ENCODE data around the gene ST3GAL6.
A peak's percentile ranks its signal among the peaks of the same experiment; 100 is the strongest.

ST3GAL6 gene, protein sequence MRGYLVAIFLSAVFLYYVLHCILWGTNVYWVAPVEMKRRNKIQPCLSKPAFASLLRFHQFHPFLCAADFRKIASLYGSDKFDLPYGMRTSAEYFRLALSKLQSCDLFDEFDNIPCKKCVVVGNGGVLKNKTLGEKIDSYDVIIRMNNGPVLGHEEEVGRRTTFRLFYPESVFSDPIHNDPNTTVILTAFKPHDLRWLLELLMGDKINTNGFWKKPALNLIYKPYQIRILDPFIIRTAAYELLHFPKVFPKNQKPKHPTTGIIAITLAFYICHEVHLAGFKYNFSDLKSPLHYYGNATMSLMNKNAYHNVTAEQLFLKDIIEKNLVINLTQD

DNA sequence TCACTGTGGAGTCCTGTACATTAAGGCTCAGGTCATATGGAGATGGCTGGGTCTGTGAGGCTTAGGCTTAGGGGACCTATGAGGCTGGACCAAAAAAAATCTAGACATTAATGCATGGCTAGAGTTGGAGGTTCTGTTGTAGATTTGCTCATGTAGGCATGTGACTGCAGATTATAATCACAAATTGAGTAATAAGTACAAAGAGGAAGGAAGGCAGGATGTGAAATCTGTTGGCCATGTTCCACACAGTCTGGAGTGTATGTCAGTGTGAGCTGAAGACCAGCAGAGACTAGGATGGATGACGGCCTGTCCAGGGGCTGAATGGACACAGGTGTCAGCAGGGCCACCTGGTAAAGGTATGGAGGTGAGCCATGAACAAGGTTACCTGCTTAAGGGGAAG lies at the start of gene ST3GAL6:
ST3GAL6 (plus strand) TSS at position 265 of the 400 bp plus-strand sequence. CDS start 5,101 bp downstream, outside the sequence.
- DNase-seq, result peak; percentile 28

DNA sequence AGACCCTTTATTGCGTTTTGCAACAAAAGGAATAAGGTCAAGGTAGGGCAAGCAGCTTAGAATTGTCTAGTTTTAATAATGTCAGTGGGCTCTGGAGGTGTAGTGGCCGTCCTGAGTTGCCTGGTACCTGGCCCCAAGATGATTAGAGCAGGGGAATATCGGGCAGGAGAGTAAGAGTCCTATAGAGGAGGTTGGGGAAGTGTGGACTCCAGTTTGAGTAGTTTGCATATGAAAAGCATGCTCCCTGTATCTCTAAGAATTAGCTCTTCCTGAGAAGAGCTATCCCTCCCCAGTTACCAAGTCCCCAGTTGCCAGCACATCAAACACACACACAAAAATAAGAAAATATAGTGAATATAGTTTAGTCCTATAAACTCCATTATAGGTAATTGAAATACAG lies 49.2 kb upstream of the ST3GAL6 start:
- no peak for DNase-seq

DNA sequence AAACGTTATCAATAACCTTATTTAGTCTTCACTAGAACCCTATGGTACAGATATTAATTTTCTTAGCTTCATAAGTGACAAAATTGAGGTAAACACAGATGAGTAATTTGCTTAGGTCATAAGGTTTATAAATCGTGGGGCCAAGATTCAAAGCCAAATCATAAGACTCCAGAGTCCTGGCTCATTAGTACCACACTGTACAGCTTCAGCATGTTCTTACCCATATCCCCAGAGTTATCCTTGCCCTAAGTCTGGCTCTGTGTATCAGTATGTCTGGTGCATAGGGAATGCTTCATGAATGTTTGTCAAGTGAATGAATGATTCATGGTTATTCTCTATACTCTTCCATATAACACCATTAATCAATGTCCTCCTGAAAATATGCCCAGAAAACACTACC lies 45.6 kb upstream of the ST3GAL6 start:
- no peak for DNase-seq

DNA sequence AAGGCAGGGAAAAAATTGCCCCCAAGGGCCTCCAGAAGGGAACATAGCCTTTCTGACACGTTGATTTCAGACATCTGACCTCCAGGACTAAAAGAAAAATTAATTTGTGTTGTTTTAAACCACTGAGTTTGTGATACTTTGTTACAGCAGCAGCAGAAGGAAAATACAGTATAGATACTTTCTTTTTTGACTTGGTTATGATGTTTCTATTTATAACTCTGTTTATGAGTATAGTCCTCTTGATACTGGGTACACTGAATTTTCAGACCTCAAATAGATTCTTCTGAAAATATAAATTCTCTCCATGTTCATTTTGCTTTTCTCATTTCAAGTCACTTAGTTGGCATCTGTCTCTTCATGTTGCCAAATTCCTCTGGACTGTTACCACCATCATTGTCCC lies 44.4 kb upstream of the ST3GAL6 start:
- no peak for DNase-seq

DNA sequence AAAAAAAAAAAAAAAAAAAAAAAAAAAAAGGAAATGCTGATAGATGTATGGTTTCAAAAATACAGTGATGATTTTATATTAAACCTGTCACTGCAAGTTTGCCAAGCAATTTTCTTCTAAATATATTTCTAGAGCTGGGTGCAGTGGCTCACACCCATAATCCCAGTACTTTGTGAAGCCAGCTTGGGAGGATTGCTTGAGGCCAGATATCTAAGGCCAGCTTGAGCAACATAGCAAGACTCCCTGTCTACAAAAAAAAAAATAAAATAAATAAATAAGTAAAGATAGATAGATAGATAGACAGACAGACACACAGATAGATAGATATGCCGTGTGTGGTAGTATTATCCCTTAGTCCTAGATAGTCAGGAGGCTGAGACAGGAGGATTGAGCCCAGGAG lies 41.4 kb upstream of the ST3GAL6 start:
- DNase-seq, result no peak

DNA sequence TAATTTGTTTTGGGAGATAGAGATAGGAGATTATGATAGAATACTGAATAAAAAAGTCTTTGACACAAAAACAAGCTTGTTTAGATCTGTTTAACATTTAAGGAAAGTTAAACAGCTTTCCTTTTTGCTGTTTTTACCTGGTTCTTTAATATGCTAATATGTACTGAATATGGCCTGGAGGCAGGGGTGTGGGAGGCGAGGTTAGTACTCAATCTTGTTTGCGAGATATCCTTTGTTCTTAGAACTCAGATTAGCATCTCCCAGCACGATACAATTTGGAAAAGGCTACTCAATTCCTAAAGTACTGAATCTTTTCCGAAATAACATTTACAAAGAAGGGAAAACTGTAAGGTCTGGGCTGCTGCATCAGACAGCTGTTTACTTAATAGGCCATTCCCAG lies 40.8 kb upstream of the ST3GAL6 start:
- no peak for DNase-seq

DNA sequence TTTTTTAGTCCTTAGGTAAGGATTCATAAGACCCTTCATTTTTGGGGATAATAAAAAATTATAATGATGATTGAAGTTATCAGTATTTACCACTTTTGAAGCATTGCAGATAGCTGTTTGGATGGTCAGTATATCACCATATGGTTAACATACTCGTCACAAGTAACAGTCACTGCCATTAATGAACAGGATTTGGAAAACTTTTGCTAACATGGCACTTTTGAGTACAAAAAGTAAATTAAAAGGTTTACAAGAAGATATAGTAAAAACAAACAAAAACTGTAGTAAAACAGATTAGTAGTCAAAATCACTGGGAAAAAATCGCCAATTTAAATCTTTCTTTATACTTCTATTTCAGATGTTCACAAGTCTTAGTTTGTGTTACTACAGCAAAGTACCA lies 37.8 kb upstream of the ST3GAL6 start:
- no peak for DNase-seq

DNA sequence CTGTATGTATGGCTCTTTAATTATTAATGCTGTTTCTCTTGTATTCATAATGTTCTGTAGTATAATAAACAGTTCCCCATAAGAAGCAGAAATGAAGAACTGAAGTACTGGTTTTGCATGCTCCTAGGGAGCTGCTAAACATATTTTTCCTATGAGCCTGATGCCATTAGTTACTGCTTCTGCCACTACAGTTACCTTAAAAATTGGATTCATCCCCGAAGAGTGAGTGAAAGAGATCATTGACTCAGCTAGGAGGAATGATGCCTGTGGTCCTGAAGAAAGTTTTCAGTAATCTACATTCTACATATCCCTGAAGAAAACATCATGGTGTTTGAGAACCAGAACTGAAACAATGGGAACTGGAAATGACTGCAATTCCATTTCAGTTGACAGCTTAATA lies 37.1 kb upstream of the ST3GAL6 start:
- peak; percentile 74 for DNase-seq

DNA sequence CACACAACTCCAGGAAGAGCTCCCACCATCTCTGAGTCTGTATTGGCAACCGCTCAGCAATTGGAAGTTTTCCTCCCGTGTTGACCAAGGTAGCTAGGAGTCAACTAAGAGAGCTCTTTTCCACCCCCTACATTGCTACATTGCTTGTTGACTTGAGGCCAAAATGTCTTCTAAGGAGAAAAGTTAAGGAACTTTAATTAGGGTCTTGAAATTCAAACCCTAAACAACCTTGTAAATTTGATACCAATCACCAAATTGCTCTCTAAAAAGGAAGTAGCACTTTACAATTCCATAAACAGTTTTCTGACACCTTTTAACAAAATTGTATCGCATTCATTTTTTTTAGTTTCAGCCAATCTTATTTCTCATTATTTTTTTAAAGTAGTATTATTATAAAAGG lies 35.5 kb upstream of the ST3GAL6 start:
- DNase-seq, result no peak

DNA sequence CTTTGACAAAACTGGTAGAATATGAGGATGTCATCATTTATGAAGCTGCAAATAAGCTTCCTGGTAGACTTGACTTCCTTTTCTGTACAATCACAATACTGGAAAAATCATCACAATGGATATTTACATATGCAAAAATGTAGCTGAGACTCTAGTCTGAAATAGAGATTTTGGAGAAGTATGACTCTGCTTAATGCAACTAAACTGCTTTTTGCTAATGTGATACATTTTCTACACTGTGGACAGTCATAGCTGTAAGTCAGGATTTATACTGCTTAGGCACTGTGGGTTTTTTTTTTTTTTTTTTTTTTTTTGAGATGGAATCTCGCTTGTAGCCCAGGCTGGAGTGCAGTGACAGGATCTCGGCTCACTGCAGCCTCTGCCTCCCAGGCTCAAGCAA lies 34.5 kb upstream of the ST3GAL6 start:
- DNase-seq, result no peak

DNA sequence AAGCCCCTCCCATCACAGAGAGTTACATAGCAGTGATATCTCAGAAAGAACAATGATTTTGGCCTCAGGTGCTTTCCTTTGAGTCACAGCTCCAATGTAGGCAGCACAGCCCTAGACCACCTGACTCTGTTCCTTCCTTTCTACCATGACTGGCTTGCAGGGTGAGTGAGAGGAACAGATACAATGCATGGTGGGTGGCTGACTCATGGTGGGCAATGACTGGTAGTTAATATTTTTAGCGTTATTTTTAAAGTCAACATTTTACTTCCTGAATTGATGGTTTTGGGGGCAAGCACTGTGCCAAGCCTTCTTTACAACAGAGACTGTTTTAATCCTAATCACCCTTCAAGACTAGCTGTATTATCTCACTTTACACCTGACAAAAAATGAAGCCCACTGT lies 32.8 kb upstream of the ST3GAL6 start:
- no peak for DNase-seq

DNA sequence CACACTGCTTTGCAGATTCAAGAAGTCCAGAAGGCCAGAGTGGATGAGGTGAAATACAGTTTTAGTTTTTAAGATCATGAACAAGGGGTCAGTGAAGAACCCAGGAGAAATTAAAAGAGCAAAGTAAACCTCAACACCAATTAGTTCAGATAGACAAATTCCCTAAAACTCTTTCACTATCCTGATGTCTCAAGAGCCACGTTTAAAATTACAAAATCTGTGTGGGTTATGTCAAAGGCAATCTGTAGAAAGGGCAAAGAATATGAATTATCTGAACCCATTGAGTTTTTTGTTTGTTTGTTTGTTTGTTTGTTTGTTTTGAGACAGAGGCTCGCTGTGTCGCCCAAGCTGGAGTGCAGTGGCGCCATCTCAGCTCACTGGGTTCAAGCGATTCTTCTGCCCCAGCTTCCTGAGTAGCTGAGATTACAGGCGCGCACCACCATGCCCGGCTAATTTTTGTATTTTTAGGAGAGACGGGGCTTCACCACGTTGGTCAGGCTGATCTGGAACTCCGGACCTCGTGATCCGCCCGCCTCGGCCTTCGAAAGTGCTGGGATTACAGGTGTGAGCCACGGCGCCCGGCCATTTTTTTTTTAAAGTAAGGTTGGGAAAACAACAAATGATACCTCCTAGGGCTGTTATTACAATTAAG lies 32.1 kb upstream of the ST3GAL6 start:
- no peak for DNase-seq

DNA sequence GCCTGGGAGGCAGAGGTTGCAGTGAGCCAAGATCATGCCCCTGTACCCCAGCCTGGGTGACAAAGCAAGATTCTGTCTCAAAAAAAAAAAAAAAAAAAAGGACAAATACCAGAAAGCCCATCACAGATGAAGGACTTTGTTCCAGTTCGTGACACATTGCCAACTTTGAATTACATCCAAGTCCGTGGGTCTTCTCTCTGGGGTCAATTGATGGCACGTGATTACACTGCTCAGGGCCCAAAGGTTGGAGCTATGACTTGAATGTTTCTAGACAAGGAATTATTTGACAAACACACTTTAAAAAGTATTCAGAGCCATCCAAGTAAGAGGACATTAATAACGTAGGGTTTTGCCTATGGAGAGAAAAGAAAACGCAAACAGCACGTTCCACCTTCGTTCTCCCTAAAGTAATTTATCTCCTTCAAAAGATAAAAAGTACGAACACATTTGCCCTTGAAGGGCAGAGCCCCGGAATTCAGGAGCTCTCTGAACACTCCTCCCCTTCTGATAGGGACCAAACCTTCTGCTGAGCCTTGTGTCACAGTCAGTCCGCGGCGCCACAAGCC lies 31.3 kb upstream of the ST3GAL6 start:
- DNase-seq, result no peak

DNA sequence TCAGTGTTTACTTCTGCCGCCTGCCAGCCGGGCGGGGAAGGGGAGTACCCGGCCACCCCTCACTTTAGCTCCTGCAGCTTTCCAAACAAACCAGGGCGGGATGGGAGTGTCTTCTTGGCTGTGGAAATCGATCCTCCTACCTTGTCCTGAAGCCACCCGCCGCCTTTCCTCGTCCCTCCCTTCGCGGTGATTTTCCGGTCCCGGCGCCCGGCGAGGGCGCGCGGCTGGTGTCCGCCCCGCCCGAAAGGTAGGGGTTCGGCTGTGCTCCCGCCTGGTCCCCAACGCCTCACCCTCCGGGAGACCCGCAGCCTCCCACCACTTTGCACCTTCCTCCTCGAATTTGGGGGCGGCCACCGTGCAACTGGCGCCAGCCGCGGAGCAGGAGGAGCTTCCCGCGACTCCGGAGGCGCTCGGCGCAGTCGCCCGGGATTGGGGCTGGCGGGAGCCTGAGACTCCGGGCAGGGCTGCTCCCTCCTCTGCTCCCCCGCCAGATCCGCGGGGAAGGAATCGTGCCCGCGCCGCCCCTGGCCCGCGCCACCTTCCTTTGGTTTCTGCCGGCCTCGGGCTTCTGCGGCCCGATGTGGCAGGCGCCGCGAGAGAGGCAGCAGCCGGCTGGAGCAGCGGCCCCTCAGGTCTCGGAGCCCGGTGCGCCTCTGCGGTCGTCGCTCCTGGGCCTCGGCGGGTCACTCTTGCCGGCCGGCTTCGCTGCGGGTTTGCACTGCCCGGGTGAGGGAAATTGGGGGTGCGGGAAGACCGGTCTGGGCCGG lies 30.7 kb upstream of the ST3GAL6 start:
- DNase-seq, result peak; percentile 17

DNA sequence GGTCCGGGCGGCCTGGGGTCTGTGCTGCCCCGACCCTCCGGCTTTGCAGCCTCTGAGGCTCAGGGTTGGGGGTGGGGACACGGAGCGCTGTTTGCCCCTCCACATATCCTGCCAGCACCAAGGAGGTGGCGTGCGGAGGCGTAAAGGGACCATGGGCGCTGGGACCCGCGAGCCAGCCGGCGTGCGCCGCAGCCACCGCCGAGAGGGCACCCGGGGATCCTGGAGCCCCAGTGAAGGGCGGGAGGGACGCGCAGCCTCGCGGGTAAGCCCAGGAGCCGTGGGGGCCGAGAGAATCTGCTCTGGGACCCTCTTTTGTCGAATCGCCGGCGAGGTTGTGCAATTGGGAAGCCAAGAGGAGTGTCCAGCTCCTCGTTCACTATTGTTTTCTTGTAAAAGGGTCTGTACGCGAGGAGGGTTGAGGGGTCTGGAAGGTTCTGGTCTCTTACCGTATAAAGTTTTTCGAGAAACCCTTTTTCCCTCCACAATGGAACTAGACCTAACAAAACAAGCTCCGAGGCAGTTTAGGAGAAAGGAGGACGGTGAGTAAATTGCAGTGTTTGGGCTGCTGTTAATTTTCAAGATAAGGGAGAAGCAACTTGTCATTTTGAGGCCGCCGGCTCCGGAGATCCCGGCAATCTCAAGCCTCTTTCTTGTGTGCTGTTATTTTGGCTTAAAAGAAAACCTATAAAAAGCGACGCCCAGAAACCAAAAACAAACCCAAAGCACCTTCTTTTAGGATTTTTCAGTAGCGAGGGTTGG lies 29.9 kb upstream of the ST3GAL6 start:
- DNase-seq, result peak; percentile 9

DNA sequence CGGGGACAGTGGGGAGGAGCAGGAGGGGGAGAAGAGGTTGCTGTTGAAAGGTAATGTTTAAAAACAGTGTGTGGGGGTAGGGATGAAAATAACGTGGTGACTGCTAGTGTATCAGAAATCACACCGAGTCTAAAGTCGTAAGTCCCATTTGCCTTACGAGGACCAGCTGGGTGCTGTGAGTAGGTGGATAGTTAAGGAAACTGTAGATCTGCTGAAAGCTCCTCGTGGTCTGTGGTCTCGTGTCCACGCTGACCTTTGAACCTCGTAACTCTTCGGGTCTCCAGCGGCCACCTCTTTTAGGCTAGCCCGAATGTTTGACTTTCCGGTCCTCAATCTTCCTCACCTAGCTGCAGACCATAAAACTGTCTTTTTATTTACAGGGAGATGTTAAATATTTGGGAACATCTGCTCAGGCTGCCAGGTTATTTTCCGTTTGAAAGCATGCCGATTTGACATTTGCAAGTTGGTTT lies 29.3 kb upstream of the ST3GAL6 start:
- DNase-seq, result no peak

DNA sequence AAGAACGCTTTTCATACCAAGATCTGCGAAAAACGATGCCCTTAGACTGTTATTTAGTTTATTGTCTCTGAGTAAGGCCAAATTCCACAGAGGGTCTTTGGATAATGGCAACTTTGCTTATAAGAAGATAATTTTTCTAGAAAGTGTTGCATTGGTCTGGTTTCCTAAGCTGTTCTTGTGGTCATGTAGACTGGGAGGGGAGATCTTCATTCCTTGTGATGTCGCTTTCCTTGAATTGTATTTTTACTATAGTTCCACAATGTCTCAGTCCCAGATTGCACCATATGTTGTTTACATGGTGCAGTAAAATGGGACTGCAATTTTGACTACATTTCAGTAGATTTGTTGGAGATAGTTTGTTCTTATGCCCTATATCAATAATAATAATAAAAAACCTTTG lies 28.8 kb upstream of the ST3GAL6 start:
- DNase-seq, result no peak

DNA sequence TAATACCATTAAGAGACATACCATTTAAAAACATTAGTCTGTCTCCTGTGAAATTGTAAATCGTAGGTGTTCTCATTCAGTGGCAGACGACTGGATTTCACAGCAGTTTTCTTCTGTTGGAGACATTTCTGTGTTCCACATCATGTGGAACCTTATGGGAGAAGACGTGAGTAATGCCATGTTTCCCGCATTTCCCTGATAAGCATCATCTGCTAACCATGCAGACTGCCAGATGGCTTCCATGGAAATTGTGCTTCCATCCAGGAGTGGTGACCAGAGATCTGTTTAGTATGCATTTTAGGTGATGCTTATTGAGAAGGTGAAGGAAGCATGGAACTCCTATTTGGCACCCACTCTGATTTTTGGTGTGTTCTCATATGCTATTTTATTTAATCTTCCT lies 28.4 kb upstream of the ST3GAL6 start:
- peak; percentile 48 for DNase-seq

DNA sequence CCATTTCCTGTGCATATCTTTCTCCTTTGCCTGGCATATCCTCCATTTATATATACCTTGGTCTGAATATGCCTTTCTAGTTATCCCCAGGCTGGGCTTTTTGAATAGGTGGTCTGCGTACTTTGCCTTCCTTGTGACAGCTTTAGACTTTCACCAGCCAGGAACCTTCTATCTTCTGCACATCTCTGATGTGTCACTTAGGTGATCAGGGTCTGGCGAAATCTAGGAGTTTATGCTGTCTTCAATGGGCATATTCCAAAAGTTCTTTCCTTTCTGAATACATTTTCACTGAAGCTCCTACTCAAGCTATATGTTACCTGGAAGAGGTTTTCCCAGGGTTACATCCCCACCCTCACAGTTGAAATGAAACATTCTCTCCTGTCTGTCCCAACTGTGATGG lies 27.8 kb upstream of the ST3GAL6 start:
- no peak for DNase-seq

DNA sequence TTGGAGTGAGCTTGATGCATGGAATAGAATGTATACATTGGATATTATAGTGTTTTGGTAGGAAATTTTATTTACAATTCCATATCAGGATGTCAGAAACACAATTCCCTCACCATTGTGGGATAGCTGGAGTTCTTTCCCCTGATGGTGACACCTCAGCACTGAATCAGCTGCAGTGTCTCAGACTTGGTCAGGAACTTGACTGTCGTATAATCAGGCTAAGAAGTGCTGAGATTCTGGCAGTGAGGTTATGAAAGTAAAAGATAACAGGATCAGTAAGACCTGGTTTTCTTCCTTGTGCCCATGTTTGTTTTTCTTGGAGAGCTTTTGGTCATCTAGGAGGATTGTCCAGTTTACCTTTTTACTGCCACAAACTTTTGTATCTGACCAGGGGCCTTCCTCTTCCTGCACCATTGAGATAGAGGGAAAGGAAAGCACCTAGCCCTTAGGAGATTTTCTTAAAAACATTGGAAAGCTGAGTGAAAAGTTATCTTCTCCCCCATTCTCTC lies 27.3 kb upstream of the ST3GAL6 start:
- DNase-seq, result no peak

DNA sequence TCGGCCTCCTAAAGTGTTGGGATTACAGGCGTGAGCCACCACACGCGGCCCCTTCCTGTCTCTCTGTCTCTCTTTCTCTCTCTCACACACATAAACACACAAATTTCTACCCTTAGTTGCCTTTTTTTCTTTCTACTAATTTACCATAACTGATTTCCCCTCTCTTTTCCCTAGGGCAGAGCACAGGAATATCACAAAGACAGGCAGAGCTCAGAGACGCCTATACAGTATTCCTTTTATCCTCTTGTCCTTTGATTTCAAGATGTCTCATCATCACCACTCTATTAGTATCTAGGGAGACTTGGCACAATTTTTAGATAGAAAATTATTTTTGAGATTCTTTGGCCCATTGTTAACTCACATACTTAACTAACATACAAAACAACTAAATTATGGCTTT lies 25.8 kb upstream of the ST3GAL6 start:
- DNase-seq, result no peak

DNA sequence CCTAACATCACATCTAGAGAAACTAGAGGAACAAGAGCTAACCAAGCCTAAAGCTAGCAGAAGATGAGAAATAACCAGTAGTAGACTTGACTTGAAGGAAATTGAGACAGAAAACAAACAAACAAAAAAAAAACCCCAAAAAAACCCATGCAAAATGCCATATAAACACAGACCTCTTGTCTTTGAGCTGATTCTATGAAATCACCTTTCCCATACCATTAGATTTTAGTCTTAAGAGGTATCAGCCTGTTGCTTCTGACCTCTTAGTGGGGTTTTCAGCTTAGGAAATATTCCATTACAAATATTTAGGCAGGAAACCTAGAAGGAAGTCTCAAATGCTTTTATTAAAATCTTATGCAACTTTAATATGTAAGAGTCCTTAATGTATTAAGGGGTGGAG lies 23.9 kb upstream of the ST3GAL6 start:
- DNase-seq, result no peak

DNA sequence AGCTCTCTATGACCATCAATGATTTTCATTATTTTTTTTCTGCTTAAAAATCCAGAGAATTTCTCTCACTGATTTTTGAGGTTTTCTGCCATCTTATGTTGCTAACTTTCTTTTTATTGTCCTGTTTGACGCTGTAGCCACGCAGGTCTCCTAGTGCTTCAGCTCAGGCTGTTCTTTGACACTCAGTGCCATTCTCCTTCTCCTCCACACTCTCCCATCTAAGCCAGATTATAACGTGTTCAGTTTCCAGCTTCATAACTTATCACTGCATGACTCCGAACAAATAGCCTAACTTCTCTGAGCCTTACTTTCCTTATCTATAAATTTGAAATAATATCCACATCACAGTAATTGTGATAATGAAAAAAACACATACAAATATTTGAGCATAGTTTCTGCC lies 22.8 kb upstream of the ST3GAL6 start:
- DNase-seq, result no peak
